Epithelial cell of esophagus (primary cell): ENCODE data around the gene FHIT.

Source experiments
- DNase-seq: peaks from one replicate; pipeline ENCODE4 v3.0.0; 2010; ENCODE audit warnings: low read depth
- H3K4me3 ChIP-seq: 2 replicates; pipeline ENCODE4 v1.5.1; 2011; ENCODE audit warnings: mild to moderate bottlenecking, low read length, control low read depth
- TF ChIP-seq, protein P1 (sequence below): IDR thresholded peaks from 2 replicates; pipeline ENCODE4 v1.5.1; 2011; ENCODE audit warnings: low read depth, mild to moderate bottlenecking, low read length, control low read depth, inconsistent platforms; ENCODE audit not compliant: insufficient read depth; ENCODE audit errors: missing control alignments

The FHIT gene

DNA sequence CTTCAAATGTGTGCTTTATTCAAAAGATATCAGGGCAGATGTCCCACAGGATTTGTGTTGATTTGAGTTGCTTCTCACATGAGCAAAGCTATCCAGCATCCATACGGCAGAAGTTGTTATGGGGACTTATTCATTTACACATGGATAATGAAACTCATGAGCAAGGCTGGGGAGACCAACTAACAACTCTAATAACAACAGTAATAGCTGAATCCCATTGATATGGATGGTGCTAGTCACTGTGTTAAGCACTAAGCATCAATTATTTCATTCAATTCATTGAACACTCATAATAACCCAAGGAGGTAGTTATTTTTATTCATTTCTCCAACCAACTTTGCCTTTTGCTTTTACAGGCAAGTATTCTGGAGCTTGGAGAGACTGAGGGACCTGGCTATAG is 1107.2 kb downstream of the FHIT start:
- no peak overlapping the region for H3K4me3 ChIP-seq
- TF ChIP-seq, protein P1, sequence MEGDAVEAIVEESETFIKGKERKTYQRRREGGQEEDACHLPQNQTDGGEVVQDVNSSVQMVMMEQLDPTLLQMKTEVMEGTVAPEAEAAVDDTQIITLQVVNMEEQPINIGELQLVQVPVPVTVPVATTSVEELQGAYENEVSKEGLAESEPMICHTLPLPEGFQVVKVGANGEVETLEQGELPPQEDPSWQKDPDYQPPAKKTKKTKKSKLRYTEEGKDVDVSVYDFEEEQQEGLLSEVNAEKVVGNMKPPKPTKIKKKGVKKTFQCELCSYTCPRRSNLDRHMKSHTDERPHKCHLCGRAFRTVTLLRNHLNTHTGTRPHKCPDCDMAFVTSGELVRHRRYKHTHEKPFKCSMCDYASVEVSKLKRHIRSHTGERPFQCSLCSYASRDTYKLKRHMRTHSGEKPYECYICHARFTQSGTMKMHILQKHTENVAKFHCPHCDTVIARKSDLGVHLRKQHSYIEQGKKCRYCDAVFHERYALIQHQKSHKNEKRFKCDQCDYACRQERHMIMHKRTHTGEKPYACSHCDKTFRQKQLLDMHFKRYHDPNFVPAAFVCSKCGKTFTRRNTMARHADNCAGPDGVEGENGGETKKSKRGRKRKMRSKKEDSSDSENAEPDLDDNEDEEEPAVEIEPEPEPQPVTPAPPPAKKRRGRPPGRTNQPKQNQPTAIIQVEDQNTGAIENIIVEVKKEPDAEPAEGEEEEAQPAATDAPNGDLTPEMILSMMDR: no peak
- no peak for DNase-seq

DNA sequence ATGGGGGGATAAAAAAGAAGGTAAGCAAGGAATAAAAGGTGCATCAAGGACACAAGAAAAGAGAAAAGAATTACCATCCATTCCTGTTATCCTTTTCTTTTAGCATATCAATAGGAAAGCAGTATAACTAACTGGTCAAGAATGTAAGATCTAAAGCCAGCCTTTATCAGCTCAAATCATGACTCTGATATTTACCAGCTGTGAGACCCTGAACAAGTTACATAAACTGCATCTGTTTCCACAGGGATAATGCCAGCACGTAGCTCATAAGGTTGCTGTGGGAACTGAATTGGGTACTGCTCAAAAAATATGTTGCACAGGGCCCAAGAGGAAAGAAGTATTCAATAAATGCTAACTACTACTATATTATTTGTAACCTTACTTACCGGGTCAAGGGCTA is 1109.2 kb downstream of the FHIT start:
- no peak overlapping the region for H3K4me3 ChIP-seq
- no peak for DNase-seq
- TF ChIP-seq, protein P1: no peak

DNA sequence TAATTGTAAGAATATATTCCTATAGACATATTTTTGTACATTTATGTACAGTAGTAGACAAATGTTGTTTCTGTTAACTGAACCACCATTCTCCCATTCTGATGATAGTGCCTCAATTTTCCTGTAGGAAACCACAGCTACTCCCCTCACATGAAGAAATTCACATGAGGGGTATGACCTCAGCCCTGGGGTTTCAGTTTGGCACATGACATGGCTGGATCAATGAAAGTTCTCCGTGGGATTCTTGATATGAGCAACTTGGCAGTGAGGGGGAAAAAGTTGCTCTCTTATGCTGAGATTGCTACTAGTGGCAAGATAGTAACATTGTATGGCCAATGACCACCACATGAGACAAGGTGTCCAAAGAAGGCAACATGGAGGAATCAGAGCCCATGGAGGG is 1111.1 kb downstream of the FHIT start:
- no peak for DNase-seq
- H3K4me3 ChIP-seq: no peak overlapping the region
- TF ChIP-seq, protein P1: no peak

DNA sequence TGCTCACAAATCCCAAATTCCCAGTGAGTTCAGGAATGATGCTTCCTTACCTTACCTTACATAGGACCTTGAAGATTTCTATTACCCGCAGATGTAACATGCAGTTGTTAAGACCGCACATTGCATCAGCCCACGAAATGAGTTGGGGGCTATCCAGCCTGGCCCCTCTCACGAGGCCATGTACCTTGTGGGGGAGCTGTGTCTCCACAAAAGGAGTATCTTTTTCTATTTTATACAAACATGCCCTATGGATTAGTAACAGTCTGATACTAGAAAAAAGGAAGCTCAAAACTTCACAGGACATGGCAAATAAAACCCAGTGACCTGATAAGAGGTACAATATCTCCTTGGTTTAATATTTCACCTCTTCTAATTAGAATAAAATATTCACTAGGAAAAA is 1114.7 kb downstream of the FHIT start:
- H3K4me3 ChIP-seq: no peak overlapping the region
- DNase-seq: no peak
- TF ChIP-seq, protein P1: no peak

DNA sequence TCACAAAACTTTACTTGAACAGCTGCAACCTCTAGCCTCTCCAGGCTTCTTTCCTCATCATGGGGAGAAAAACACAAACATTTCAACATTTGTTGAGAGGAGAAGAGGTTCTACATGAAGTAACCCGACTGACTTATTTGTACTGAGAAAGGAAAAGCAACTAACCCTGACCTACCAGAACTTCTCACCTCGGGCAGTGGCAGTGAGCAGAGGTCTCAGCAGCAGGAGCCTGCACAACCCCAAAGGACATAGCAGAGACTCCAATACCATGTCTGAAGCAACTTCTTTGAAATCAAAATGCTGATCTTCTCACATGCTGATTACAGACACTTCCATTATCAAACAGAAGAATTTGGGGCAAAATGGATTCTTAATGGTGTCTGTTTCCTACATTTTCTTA is 1115.8 kb downstream of the FHIT start:
- DNase-seq: no peak
- TF ChIP-seq, protein P1: no peak
- no peak overlapping the region for H3K4me3 ChIP-seq

DNA sequence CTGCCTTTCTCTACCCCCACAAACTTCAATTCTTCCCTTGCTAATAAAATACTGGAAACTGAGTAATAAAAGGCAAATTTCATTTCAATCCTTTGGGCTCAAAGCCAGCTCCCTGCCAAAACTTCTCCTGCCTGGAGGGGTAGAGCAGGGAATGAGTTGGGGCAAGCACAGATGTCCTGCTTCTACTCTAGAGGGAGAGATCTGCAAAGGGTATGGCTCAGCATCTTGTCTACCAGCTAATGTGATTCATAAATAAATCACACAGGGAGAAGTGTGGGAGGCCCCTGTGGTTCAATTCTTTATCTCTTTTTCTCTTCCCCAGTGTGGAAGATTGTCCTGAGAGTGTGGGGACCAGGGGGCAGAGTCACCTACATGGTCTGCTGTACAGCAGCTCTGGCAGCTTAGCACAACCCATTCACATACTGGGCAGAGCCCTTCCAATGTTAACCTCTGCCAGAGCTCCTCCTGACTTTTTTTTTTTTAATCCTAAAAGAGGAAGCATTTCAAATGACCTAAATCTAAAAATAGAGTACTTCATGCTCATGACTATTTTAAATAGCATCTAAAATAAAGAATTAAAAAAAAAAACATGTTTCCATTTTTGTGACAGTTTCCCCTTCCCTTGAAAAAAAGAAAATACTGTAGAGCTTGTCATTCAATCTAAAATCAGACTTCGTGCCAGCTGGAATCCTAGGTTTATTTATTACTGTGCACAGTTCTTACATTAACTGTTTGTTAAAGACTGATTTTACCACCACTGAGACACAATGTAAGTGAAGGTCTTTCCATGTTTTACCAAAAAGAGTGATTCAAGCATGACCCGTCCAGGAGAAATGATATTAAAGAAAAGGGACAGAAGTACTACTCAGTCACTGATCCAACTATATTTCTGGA is 1117.7 kb downstream of the FHIT start:
- no peak overlapping the region for H3K4me3 ChIP-seq
- TF ChIP-seq, protein P1: no peak
- DNase-seq: peak; percentile 1

DNA sequence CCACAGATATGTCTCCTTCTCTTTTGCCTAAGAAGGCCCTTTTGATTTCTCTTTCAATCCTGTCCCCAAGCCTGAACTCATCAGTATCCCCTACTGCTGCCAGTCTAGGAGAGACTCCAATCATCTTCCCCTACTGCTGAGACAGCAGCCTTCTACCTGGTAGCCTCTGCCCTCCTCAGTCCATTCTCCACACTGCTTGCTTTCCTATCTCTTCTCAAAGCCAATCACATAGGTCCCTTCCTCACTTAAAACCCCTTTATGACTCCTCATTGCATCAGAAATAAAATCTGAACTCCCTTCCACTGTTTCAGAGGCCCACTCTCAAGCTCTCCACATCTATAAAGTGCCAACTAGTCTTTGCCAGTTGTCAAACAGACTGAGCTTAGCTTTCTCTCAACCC is 1119.6 kb downstream of the FHIT start:
- no peak for DNase-seq
- TF ChIP-seq, protein P1: no peak
- H3K4me3 ChIP-seq: no peak overlapping the region
